Measurements from ENCODE around the gene KCNG2.
"Not testable (repeated sequence)": the region's sequence is repeated elsewhere in the genome, so short reads cannot be mapped to it uniquely, and the experiment has no call there.

Gene KCNG2

GRCh38 chr18:79872527-79873444, 75.0 kb downstream of the KCNG2 start:
- DNase-seq = no peak

- DNase-seq = no peak
Measured at GRCh38 chr18:79873449-79874110, 75.8 kb downstream of the KCNG2 start.

GRCh38 chr18:79874553-79875530, 77.1 kb downstream of the KCNG2 start:
- DNase-seq = no peak

- no peak for DNase-seq
Measured at GRCh38 chr18:79875531-79875919, 77.8 kb downstream of the KCNG2 start.

GRCh38 chr18:79875931-79876461, 78.3 kb downstream of the KCNG2 start:
- DNase-seq = no peak

GRCh38 chr18:79876497-79876896, 78.8 kb downstream of the KCNG2 start:
- no peak for DNase-seq

GRCh38 chr18:79877163-79878091, 79.7 kb downstream of the KCNG2 start:
- DNase-seq = no peak

GRCh38 chr18:79878246-79878645, 80.5 kb downstream of the KCNG2 start:
- DNase-seq = not testable (repeated sequence)

GRCh38 chr18:79878741-79879378, 81.1 kb downstream of the KCNG2 start:
- no peak for DNase-seq

GRCh38 chr18:79879566-79879965, 81.8 kb downstream of the KCNG2 start:
- no peak for DNase-seq

- DNase-seq = peak in 1 of 2 experiments; percentile 0
Measured at GRCh38 chr18:79881695-79882094, 84.0 kb downstream of the KCNG2 start.

- DNase-seq = peak in 1 of 2 experiments; percentile 0
Measured at GRCh38 chr18:79882522-79883241, 84.9 kb downstream of the KCNG2 start.

GRCh38 chr18:79883461-79884293, 85.9 kb downstream of the KCNG2 start:
- peak in 1 of 2 experiments; percentile 0 for DNase-seq

GRCh38 chr18:79884294-79884962, 86.7 kb downstream of the KCNG2 start:
- no peak for DNase-seq

GRCh38 chr18:79884963-79885728, 87.4 kb downstream of the KCNG2 start:
- DNase-seq = peak in 1 of 2 experiments; percentile 2

- DNase-seq = no peak
Measured at GRCh38 chr18:79887181-79888000, 89.7 kb downstream of the KCNG2 start.

- no peak for DNase-seq
Measured at GRCh38 chr18:79888016-79888415, 90.3 kb downstream of the KCNG2 start.

Data from activated CD4-positive, alpha-beta T cell treated with anti-CD3 and anti-CD28 coated beads, Interleukin-2, amount 50 U/mL, for 48 hours (primary cell).